Astrocyte of the spinal cord (primary cell): ENCODE data around the gene GK.
"Not testable (repeated sequence)": the region's sequence is repeated elsewhere in the genome, so short reads cannot be mapped to it uniquely, and the experiment has no call there.

Source experiments
- DNase-seq: peaks from one replicate; pipeline ENCODE4 v3.0.0; 2011; ENCODE audit warnings: low read depth, low spot score
- H3K4me3 ChIP-seq: 2 replicates; pipeline ENCODE4 v1.5.1; 2011; ENCODE audit warnings: low read depth, mild to moderate bottlenecking, low read length, moderate library complexity
- in situ Hi-C: cut with HindIII; loops from 2 replicates; pipeline ENCODE4 v1.10.0; 2017; ENCODE audit warnings: low sequenced_read_pairs
- TF ChIP-seq, protein P1 (sequence below): IDR thresholded peaks from 2 replicates; pipeline ENCODE4 v1.5.1; 2012; ENCODE audit warnings: low read depth, mild to moderate bottlenecking, low read length, inconsistent platforms

Gene GK

DNA sequence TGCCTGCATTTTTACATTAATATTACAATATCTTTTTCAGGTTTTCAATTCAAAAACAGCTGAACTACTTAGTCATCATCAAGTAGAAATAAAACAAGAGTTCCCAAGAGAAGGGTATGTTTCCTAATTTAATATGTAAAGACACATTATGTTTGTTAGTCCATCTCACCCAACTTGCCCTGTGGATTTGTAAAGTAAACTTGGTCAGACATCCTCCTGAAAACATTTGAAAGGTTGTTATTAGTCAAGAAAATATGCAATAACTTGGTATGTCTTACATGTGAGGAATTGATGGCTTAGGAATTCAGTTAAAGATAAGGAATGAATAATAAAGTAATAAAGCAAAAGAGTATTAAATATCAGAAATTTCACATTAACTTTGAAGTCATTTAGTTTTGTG lies 12.2 kb downstream of the GK start:
- DNase-seq = no peak
- in situ Hi-C loops = no loop called here
- TF ChIP-seq, protein P1, sequence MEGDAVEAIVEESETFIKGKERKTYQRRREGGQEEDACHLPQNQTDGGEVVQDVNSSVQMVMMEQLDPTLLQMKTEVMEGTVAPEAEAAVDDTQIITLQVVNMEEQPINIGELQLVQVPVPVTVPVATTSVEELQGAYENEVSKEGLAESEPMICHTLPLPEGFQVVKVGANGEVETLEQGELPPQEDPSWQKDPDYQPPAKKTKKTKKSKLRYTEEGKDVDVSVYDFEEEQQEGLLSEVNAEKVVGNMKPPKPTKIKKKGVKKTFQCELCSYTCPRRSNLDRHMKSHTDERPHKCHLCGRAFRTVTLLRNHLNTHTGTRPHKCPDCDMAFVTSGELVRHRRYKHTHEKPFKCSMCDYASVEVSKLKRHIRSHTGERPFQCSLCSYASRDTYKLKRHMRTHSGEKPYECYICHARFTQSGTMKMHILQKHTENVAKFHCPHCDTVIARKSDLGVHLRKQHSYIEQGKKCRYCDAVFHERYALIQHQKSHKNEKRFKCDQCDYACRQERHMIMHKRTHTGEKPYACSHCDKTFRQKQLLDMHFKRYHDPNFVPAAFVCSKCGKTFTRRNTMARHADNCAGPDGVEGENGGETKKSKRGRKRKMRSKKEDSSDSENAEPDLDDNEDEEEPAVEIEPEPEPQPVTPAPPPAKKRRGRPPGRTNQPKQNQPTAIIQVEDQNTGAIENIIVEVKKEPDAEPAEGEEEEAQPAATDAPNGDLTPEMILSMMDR = no peak
- no peak overlapping the region for H3K4me3 ChIP-seq

DNA sequence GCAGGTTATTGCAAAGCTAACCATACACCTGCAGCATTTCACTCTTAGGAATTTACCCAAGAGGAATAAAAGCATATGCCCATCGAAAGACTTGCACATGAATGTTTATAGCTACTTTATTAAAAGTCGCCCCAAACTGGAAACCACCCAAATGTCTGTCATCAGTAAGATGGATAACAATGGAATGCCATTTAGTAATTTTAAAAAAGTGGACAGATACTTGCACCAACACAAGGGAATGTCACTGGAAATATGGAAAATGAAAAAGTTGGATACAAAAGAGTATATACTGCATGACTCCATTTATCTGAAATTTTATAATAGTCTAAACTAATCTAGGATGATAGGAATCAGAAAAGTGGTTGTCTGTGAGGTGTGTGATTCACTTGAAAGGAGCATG lies 12.9 kb downstream of the GK start:
- no peak overlapping the region for H3K4me3 ChIP-seq
- TF ChIP-seq, protein P1 = no peak
- in situ Hi-C loops = no loop called here
- DNase-seq = no peak

DNA sequence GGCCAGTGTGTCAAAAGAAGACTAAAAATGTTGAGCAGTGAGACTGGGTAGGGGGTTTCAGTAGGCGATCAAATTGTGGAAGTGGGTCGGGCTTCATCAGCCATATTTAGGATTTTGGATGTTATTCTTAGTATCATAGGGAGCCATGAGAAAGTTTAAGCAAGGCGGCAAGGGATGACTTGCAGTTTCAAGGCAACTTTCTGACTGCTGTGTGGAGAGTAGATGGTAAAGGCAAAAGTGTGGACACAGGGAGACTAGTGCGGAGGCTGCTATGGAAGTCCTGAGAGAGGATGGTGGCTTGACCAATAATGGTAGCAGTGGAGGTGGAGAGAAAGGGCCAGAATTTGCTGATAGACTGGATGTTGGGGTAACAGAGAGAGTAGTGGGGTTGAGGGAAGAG lies 15.4 kb downstream of the GK start:
- DNase-seq = no peak
- in situ Hi-C loops = no loop called here
- TF ChIP-seq, protein P1 = no peak
- no peak overlapping the region for H3K4me3 ChIP-seq

DNA sequence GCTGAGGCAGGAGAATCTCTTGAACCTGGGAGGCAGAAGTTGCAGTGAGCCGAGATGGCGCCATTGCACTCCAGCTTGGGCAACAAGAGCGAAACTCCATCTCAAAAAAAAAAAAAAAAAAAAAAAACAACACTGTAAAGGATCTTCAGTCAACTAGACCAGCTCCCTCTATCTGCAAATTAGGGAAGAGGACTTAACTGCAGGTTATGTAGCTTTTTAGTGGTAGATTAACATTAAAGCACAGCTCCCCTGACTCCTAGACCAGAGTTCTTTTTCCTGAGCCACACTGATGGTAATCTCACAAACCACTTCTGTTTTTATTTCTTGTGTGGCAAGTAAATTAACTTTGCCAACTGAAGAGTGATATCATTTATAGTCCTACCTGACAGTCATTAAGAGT lies 18.0 kb downstream of the GK start:
- in situ Hi-C loops, H3K4me3 ChIP-seq, DNase-seq: not testable (repeated sequence)

DNA sequence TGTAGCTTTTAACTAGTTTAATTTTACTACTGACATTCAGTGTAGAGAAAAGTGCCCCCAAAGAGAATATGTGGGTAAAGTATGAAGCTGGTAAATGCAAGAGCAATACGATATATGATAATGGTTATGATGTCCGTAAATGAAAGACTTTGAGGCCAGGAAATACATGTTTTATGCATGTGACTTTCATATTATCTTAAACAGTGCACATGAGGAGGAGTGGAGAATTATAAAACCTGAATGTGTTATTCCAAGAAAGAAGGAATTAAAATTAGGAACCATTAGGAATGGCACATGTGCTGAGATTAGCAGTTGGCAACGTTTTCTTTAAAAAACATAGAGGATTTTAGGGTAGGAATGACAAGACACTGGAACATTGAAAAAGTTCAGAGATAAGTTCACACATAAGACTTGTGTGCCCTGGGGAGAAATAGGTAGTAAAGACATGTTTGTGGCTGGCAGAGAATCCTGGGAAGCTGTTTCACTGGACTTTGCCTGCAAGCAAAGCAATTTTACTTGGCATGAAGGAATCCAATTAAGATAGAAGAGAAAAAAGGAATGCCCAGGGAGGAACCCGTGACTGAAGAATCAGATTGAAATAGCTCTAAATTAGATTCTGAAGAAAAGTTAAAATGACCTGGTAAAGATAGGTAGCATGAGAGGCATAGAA lies 20.0 kb downstream of the GK start:
- TF ChIP-seq, protein P1 = no peak
- in situ Hi-C loops = no loop called here
- DNase-seq = no peak
- H3K4me3 ChIP-seq = no peak overlapping the region

DNA sequence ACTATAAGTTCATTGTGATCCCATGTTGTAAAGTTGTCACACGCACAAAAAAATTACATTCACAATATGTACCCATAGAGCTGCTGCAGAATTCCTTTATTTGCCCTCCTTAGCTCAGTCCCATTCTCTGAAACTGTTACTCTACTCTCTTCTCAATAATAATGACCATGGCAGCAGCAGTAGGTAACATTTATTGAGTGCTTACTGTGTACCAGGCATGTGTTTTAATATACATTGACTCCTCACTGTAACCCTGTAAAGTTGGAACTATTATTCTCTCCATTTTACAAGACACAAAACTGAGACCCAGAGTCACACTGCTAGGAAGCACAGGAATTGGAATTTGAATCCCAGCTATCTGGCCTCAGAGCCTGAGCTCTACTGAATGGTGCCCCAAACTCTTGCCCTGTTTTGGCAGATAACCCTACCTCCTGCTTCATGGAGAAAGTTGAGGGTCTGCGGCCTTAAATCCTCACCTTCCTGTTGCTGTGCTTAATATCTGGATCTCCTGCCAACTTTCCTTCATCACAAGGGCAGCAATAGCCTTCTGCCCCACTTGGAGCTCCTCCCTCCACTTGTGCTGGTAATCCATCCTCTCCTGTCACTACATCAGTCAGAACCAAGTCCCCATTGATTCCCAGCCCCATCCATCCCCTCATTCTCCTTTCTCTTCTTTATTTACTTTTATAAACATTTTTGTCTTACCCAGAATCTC lies 20.8 kb downstream of the GK start:
- DNase-seq = no peak
- in situ Hi-C loops = no loop called here
- TF ChIP-seq, protein P1 = no peak
- no peak overlapping the region for H3K4me3 ChIP-seq

DNA sequence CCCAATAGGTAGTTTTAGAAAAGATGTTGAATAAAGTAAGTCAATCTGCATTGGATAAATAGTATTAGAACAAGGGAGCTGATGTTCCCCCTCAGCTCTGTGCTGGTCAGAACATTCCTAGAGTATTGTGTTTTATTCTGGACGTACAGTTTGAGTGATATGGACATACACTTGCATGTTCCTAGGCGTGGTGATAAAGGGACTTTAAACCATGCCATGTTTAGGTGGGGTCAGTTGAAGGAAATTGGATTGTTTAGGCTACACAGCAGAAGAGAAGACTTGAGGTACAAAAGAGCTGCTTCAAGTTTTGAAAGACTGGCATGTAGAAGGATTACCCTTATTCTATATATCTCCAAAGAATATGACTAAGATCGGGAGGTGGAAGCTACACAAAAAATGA lies 21.6 kb downstream of the GK start:
- no peak for DNase-seq
- no peak overlapping the region for H3K4me3 ChIP-seq
- in situ Hi-C loops = no loop called here
- TF ChIP-seq, protein P1 = no peak
